NCI-H128 (cell line): Measurements from ENCODE around the gene TMEM139.

Source experiments
- DNase-seq: peaks from one replicate; lab custom pipeline; 2025; ENCODE audit not compliant: unreplicated experiment; lab: John Stamatoyannopoulos, UW

Gene TMEM139

GRCh38 chr7:143321734-143322133 lies 37.0 kb downstream of the TMEM139 start:
- no peak for DNase-seq

DNA sequence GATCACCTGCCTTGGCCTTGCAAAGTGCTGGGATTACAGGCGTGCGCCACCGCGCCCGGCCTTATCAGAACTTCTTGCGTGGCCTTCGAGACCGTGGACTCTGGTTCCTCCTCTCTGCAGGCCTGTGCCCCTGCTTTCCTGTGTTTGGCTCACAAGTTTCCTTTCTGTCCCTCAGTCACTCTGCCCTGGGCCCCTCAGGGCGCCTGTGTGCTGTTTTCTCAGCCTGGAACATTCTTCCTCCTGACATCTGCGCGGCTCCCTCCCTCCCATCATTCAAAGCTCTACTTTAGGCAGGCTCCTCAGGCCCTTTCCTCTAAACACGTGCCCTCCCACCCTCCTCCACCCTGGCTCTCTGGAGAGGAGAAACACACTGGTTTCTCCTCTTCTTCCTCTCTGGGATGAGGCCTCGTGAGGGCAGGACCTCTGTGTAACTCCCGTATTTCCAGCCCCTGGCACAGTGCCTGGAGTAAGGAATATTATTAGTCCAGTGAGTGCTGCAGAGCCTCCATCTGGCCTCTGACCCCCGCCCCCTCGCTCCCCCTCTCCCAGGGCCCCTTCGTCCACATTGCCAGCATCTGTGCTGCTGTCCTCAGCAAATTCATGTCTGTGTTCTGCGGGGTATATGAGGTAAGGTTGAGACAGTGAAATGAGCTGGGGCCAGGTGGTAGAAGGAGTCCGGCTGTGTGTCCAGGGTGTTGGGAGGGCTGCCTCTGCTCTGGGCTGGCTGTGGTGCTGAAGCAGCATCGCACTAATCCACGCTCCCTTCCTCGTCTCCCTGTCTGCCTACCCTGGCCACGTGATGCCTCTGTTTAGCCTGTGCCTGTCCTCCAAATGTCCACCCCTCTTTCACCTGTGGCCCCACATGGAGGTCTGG lies 38.2 kb downstream of the TMEM139 start:
- DNase-seq = no peak

DNA sequence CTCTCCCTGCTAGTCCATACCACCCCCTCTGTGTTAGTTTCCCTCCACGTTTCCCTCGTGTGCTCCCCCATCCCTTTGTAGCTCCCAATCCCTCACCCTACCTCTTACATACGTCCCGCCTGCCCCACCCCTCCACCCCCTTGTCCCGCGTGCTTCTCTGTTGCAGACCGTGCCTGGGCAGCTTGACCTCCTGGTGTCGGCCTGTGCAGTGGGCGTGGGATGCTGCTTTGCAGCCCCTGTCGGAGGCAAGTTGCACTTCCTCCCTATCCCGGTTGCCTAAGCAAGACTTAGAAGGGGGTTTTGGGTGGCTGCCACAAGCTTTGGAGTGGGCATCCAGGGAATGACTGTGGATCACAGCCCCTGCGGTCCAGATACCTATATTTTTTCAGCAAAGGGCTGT lies 38.9 kb downstream of the TMEM139 start:
- no peak for DNase-seq

DNA sequence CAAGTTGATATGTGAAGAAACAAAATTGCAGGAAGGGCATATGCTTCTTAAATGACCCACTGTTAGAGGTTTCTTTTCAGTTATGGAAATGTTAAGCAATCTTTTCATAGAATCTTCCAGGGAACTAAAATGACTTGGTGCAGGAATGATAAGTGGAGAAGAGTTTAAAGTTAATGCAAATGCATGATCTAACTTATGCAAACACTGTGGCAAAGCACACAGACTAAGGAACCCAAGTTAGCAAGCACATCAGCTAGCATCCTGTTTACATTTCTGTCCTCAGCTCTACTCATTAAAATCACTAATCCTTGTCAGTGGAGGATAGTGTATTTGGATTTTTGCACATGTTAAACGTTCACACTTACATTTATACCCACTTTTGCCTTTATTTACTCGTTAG lies 40.5 kb downstream of the TMEM139 start:
- DNase-seq = no peak

DNA sequence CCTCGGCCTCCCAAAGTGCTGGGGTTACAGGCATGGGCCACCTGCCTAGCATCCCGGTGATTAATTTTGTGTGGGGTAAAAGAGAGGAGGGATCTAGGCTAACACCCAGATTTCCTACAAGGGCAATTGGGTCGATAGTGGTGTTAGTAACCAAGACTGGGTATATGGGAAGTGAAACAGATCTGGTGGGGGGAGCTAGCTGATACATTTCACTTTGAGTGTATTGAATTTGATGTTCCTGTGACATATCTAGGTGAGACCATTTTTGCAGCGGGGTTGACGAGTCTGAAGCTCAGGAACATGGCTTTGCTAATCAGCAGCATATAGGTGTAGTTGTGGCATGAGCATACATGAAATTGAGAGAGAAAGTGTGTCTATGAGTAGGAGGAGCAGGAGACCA lies 43.1 kb downstream of the TMEM139 start:
- DNase-seq = no peak

DNA sequence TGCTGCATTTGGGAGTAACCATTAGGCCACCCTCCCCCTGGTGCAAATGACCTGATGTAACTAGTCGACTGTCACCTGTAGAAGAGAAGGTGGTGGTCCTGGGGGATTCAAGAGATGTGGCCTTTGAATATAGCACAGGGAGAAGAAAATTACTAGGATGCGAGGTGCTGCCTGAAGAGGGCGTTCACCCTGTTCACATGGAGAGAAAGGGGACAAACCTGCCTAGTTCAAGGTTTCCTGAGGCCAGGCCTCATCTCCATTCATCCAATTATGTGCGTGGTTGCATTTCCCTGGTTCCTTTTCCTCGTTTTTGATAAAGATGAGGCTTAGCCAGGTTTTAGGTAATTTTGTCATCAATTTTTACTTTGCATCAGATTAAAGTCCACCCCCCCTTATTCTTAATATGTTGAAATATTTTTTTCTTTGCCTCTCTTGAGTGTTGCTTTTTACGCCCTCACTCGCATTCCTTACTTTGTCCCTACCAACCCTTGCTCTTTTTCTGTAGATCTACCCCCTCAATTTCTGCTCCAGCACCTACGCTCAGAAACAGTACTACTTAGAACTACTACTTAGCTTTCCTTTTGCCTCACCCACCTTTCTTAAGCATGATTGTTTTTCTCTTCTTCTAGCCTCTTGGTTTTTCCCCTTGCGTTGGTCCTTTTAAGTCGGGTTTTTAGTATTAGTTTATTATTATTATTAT lies 44.9 kb downstream of the TMEM139 start:
- no peak for DNase-seq

GRCh38 chr7:143331179-143331801 lies 46.5 kb downstream of the TMEM139 start:
- DNase-seq = no peak

GRCh38 chr7:143334244-143334643 lies 49.5 kb downstream of the TMEM139 start:
- DNase-seq = no peak

- no peak for DNase-seq
Measured at GRCh38 chr7:143337216-143337615, 52.5 kb downstream of the TMEM139 start.
